HG03432 (cell line): ENCODE measurements around the gene LCN2.

Source experiments
- ATAC-seq: cut with Tn5 transposase; IDR thresholded peaks from one replicate; pipeline ENCODE4 v1.9.1; 2021; ENCODE audit warnings: mild to moderate bottlenecking, moderate library complexity; ENCODE audit not compliant: unreplicated experiment

LCN2 gene

DNA sequence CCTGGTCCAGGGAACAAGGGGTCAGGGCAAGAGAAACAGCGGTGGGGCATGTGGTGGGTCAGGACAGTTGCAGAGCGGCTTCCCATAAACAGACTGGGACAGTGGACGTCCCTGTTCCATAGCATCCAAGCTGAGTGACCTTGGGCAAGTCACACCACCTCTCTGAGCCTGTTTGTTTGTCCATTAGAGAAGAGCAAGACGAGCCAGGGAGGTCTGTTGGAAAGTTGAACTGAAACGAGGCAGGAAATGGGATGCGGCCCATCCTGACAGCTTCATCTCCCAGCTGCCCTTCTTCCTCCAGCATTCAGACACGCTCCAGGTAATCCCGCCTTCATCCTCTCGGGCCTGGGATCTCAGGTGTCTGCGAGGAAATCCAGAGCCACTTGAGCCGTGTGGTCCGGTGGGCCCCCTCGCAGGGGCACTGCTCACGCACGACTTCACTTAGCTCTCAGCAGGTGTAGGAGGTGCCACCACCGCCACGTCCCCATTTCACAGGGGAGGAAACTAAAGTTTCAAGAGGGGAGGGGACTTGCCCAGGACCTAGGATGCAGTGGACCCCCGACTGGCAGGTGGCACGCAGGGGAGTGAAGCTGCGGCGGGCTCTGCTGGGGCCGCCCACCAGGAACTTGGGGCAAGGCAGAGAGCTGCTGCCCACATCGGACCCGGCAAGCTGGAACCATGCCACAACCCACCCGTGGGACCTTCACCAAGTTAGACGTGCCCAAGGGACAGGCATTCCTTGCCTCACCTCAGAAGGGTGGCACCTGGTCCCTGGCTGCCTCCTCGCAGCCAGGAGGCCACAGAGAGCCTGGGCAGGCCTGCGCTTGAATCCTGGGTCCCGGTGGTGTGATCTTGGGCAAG, 34.7 kb upstream of the LCN2 start:
- ATAC-seq, result no peak

- ATAC-seq, result no peak
These were observed 33.8 kb upstream of the LCN2 start for GRCh38 chr9:128115187-128116103.

DNA sequence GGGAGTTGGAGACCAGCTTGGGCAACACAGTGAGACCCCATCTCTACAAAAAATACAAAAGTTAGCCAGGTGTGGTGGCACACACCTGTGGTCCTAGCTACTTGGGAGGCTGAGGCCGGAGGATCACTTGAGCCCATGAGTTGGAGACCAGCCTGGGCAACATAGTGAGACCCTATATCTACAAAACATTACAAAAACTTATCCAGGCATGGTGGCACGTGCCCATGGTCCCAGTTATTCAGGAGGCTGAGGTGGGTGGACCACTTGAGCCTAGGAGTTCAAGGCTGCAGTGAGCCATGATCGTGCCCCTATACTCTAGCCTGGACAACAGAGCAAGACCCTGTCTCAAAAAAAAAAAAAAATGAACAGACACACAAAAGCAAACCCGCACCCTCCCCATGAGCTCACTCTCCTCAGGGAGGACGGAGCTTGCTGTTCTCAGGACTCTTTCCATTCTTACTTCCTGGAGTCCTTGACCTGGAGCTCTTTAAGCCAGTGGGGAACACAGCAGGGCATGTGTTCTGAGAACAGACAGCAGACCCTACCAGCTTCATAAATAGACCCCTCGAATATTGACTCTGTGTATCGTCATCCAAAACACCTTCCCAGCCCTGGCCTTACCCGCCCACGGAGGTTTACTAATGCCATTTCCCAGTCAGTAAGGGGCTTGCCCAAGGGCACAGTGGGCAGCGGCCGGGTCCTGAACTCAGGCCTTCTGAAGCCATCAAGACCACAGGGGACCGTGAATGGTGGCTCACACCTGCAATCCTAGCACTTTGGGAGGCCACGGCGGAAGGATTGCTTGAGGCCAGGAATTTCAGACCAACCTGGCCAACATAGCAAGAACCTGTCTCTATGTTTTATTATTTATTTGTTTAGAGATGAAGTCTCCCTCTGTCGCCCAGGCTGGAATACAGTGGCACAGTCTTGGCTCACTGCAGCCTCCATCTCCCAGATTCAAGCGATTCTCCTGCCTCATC, 32.9 kb upstream of the LCN2 start:
- no peak for ATAC-seq

DNA sequence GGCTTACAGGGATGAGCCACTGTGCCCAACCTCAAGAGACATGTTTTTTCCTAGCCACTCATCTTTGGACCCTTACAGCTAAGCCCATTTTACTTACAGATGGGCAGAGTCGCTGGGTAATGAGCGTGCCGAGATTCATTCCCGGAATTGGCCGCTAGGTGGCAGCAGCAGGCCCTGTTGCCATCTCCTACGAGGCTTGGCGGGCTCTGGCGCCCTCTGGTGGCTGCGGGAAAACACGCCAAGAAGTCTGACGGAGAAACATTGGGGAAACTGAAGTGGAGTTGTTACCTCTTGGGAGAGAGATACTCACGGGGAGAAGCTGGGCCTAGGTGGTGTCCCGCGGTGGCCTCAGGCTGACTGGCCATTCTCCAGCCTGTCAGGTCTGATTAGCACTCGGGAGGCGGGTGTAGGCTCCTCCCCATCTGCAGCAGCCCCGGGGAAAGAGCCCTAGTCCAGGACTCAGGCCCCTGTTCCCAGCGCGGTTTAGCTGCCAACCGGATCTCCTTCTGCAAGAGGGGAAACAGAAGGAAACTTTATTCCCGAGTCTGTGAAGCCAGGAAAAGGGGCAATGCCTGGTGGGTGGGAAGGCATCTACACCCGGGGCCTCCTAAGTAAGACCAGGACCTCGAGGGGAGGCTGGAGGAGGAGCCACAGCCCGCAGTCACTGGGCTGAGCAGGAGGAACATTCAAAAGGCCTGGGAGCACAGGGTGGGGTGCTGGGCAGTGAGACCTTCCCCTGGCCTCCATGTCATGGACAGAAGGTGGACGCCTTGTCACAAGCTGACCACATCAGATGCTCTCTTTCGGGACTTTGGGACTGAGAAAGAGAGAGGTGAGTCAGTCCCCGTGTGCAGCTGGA, 31.4 kb upstream of the LCN2 start:
- ATAC-seq, result no peak

GRCh38 chr9:128118472-128118857, 30.8 kb upstream of the LCN2 start:
- ATAC-seq, result no peak

- ATAC-seq, result no peak
These were observed 30.1 kb upstream of the LCN2 start for GRCh38 chr9:128118971-128119665.

GRCh38 chr9:128120061-128120740, 29.1 kb upstream of the LCN2 start:
- ATAC-seq, result no peak

DNA sequence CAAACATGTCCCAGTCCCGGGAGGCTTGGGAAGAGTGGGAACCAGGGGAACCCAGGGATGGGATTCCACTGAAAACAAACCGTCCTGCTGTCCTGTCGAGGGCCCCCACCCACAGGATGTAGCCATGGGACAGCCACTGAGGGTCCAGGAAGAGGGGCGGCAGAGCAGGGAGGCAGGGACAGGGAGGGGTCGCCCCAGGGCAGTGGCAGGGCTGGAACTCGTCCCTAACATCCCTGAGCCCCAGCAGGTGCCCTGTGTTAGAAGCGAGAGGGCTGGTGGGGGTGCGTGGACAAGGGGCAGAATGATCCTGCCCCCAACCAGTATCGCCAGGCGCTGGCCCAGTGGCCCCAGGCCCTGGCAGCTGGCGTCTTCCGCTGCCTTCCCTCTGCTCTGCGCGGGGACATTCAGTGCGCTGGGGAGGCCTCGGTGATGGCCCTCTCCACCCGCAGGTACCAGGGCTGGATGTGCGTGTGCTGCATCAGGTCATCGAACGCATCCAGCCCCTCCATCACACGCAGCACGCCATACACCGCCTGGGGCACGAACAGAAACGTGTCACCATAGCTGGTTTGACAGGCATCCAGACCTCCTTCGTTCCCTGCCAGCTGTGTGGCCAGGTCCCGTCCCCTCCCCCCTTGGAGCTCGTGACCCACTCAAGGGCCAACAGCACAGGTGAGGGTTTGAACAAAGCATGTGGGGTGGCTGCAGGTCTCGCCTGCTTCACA, 28.4 kb upstream of the LCN2 start:
- ATAC-seq, result no peak

GRCh38 chr9:128121466-128121810, 27.8 kb upstream of the LCN2 start:
- no peak for ATAC-seq

DNA sequence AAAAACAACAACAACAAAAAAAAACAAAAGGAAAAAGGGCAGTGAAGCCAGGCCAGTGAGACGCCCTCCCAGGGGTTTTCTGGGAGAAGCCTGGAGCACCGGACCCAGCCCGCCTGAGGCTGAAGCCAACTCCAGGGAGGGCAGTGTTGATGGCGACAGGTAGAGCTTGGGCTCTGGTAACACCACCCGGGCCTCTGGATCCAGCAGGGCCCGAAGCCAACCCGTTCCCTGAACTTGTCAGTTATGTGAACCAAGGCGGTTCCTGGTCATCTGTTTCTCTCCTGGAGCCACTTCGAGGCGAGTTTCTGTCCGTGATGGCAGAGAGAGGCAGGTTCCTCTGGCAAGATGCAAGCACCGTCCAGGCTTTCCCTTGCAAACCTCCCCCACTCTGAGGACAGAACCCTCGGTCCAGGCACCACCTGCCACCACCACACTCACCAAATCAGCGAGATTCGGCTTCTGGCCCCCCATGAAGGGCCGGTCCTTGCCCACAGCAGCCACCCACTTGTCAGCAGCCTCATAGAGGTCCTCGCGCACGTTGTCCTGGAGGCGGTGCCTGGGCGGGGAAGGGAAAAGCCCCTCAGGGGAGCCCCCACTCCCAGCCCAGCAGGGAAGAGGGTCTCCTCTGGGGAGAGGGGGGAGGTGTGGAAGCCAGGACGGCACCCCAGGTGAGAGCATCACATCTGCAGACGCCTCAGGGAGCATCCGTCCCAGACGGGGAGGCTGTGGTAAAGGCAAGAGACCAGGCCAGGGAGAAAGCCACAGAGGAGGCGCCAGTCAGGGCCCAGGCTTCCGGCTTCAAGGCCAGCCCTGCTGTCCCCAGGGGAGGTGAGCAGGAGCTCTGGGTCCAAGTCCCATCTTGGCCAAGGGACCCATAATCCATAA, 27.1 kb upstream of the LCN2 start:
- ATAC-seq, result no peak

GRCh38 chr9:128122809-128123175, 26.5 kb upstream of the LCN2 start:
- no peak for ATAC-seq

DNA sequence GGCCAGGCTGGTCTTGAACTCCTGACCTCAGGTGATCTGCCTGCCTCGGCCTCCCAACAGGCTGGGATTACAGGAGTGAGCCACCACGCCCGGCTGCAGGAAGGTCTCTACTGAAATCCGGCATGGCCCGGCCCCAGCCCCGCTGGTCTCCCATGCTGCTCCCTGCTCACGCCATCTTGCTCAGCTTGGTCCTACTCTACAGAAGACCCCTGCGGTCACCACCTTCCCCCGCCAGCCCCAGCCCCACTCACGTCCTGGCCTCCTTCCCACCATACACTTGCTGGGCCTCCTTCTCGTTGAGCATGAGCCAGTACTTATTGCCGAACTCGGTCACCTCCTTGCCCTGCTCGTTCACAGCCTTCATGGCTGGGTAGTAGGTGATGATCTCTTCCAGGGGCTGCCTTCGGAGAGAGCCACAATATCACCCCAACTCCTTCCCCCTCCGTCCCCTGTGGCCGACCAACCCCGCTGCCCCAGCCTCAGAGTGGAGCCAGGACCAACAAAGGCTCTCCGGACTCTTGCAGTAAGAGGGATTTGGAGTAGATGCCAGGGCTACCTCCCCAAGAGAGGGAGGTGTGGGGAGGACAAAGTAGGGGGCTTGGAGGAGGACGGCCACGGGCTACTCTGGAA, 25.7 kb upstream of the LCN2 start:
- ATAC-seq, result no peak

DNA sequence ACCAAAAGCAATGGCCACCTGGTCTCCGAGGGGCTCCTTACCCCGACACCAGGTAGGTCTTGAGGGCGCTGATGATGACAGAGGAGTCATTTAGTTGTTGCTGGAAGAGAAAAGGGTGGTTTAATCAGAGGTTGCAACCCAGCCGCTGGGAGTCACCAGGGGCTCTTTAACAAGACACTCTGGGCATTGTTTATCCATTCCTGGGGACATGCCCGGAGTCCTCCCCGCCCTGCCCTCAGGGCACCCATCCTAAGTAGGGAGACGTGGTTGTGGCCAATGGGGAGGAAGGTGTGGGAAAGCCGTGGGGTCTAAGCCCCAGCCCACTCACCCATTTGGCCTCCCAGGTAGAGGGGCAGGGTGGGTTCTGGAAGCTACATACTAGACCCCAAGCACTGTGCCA, 24.8 kb upstream of the LCN2 start:
- ATAC-seq, result no peak

- ATAC-seq, result no peak
These were observed 24.2 kb upstream of the LCN2 start for GRCh38 chr9:128124873-128125579.

GRCh38 chr9:128125580-128126354, 23.5 kb upstream of the LCN2 start:
- no peak for ATAC-seq
